GM12873 (cell line): ENCODE data around the gene TDP1.
A peak's percentile ranks its signal among the peaks of the same experiment; 100 is the strongest.

ENCODE experiments used
- CTCF ChIP-seq: IDR thresholded peaks from 2 replicates; pipeline ENCODE4 v1.5.1; 2012; ENCODE audit warnings: low read depth, mild to moderate bottlenecking, moderate library complexity, low read length, control low read depth; ENCODE audit not compliant: insufficient read depth; ENCODE audit errors: missing control alignments

The TDP1 gene

DNA sequence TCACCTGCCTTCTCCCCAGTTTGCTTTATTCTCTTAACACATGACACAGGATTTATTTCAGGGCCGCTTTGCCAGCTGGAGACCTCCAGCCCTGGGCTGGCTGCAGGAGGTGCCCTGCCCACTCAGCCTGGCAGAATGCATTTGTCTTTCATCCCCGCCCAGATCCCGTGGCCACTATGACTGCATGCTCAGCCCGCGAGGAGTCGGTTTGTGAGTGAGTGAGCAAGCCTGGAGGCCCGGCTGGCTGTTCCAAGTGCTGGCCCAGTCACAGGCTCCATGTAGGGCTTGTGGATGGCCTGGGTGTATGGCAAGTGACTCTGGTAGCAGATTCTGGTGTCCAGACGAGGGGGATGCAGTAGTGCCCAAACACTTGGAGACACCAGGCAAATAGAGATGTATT is 2.1 kb downstream of the TDP1 start:
- TF ChIP-seq CTCF, result no peak

GRCh38 chr14:89958966-89959365 is 3.2 kb downstream of the TDP1 start:
- TF ChIP-seq CTCF, result no peak

- no peak for TF ChIP-seq CTCF
Measured at GRCh38 chr14:89959853-89960445, 4.2 kb downstream of the TDP1 start.

GRCh38 chr14:89960914-89961313 is 5.2 kb downstream of the TDP1 start:
- TF ChIP-seq CTCF, result no peak

DNA sequence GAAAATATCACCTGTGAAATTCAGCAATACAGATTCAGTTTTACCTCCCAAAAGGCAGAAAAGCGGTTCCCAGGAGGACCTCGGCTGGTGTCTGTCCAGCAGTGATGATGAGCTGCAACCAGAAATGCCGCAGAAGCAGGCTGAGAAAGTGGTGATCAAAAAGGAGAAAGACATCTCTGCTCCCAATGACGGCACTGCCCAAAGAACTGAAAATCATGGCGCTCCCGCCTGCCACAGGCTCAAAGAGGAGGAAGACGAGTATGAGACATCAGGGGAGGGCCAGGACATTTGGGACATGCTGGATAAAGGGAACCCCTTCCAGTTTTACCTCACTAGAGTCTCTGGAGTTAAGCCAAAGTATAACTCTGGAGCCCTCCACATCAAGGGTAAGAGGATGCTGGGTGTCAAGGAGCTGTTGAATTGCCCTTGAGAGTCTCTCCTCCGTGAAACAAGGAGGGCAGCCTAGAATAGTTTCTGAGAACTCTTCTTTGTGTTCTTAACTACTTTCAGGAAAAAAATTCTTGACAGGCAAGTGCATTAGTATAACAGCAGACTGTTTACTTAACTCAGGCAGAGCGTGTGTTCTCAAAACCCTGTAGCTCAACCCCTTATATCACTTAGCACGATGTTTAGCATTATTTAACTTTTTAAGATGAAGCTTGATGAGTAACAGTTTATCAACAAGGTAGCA is 7.7 kb downstream of the TDP1 start:
- no peak for TF ChIP-seq CTCF

DNA sequence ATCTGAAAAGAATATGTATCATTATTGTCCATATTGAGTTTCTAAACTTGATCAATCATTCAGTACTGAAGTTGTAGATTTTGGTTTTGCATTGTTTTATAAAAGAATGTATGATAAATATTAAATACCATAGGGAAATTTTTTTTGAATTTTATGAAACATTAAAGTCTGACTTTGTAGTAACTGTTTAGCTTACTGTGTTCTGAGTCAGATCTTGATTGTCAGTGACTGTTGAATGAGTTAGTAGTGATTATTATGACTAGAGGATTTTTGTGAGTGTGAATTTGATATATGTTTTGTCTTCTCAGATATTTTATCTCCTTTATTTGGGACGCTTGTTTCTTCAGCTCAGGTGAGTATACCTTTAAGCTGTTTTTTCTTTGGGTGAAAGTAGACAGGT is 10.1 kb downstream of the TDP1 start:
- TF ChIP-seq CTCF, result no peak

GRCh38 chr14:89973234-89973823 is 17.6 kb downstream of the TDP1 start:
- TF ChIP-seq CTCF, result peak; percentile 91
